VCaP (cell line): ENCODE measurements around the gene SUV39H1.
"Not testable (repeated sequence)": the region's sequence is repeated elsewhere in the genome, so short reads cannot be mapped to it uniquely, and the experiment has no call there.

Experiments
- H3K27ac ChIP-seq: fragments of 450-650 bp; 2 replicates; pipeline ENCODE4 v1.5.1; 2017
- TF ChIP-seq, protein P1 (sequence below): fragments of 450-650 bp; conservative IDR thresholded peaks from 2 replicates; pipeline ENCODE4 v1.5.1; 2017; ENCODE audit warnings: mild to moderate bottlenecking, moderate library complexity

The SUV39H1 gene

DNA sequence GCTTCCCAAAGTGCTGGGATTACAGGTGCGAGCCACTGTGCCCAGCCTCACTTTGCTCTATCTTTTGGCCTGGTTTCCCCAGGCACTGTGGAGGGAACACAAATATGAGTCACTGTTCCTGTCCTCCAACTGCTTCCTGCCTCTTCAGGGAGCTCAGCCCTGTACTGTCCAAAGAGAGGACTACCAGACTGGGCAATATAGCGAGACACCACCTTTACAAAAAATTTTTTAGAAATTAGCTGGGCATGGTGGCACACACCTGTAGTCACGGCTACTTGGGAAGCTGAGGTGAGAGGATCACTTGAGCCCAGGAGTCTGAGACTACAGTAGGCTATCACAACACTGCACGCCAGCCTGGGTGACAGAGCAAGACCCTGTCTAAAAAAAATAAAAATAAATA lies 29.9 kb upstream of the SUV39H1 start:
- H3K27ac ChIP-seq = no peak overlapping the region
- TF ChIP-seq, protein P1, sequence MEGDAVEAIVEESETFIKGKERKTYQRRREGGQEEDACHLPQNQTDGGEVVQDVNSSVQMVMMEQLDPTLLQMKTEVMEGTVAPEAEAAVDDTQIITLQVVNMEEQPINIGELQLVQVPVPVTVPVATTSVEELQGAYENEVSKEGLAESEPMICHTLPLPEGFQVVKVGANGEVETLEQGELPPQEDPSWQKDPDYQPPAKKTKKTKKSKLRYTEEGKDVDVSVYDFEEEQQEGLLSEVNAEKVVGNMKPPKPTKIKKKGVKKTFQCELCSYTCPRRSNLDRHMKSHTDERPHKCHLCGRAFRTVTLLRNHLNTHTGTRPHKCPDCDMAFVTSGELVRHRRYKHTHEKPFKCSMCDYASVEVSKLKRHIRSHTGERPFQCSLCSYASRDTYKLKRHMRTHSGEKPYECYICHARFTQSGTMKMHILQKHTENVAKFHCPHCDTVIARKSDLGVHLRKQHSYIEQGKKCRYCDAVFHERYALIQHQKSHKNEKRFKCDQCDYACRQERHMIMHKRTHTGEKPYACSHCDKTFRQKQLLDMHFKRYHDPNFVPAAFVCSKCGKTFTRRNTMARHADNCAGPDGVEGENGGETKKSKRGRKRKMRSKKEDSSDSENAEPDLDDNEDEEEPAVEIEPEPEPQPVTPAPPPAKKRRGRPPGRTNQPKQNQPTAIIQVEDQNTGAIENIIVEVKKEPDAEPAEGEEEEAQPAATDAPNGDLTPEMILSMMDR = no peak

DNA sequence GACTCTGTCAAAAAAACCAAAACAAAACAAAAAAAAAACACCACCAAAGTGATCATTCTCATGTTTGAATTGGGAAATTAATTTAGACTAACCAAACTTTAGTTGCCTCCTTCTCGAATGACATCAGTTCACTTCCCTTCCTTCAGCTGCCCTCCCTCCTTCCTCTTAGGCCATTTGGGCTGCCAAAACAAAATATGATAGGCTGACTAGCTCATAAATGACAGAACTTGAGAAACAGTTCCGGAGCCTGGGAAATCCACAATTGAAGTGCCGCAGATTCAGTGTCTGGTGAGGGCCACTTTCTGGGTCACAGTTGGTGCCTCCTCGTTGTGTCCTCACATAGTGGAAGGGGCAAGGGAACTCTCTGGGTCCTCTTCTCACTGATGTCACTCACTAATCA lies 29.0 kb upstream of the SUV39H1 start:
- TF ChIP-seq, protein P1 = no peak
- no peak overlapping the region for H3K27ac ChIP-seq

GRCh38 chrX:48668187-48668586 lies 28.3 kb upstream of the SUV39H1 start:
- H3K27ac ChIP-seq = not testable (repeated sequence)

- TF ChIP-seq, protein P1 = no peak
- H3K27ac ChIP-seq = peak overlapping the region; percentile 67
Measured at GRCh38 chrX:48676106-48676892, 20.2 kb upstream of the SUV39H1 start.

DNA sequence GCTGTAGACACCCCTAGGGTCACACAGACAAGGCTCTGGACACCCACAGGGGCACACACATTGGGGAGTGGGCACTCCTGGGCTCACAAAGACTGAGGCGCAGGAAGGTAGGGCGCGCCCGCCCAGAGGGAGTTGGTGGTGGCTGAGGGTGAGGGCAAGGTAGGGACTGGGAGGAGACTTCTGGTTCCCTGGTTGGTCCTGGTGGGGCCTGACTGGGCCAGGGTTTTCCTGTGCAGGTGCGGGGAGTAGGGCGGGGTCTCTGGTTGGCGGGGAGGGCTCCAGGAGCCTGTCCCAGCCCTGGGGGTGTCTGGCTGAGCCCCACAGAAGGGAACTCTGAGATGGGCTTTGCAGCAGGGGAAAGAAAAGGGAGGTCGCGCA lies 19.7 kb upstream of the SUV39H1 start:
- TF ChIP-seq, protein P1 = no peak
- H3K27ac ChIP-seq = peak overlapping the region; percentile 67

GRCh38 chrX:48677516-48677915 lies 19.0 kb upstream of the SUV39H1 start:
- H3K27ac ChIP-seq = no peak overlapping the region
- TF ChIP-seq, protein P1 = no peak

DNA sequence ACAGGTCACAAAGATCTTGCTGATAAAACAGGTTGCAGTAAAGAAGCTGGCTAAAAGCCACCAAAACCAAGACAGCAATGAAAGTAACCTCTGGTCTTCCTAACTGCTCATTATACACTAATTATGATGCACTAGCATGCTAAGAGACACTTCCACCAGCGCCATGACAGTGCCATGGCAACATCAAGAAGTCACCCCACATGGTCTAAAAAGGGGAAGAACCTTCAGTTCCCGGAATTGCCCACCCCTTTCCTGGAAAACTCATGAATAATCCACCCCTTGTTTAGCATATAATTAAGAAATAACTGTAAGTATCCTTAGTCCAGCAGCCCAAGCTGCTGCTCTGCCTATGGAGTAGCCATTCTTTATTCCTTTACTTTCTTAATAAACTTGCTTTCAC lies 16.1 kb upstream of the SUV39H1 start:
- not testable (repeated sequence) for H3K27ac ChIP-seq

- not testable (repeated sequence) for H3K27ac ChIP-seq
Measured at GRCh38 chrX:48680925-48681324, 15.6 kb upstream of the SUV39H1 start.

- TF ChIP-seq, protein P1 = no peak
- no peak overlapping the region for H3K27ac ChIP-seq
Measured at GRCh38 chrX:48681539-48682183, 14.9 kb upstream of the SUV39H1 start.

DNA sequence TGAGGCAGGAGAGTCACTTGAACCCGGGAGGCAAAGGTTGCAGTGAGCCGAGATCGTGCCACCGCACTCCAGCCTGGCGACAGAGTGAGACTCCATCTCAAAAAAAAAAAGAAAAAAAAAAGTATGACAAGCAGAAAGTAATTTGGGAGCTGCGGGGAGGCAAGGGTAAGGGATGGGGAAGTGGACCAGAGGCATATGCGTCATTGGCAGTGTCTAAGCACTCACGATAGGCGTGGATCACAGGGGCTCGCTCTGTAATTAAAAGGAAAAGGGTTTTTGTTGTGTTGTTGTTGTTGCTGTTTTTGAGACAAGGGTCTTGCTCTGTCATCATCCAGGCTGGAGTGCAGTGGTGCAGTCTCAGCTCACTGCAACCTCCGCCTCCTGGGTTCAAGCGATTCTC lies 13.7 kb upstream of the SUV39H1 start:
- H3K27ac ChIP-seq = not testable (repeated sequence)
